Coronary artery (tissue), 2 donors: ENCODE results near the gene ITGB1BP2.
"Not testable (repeated sequence)": the region's sequence is repeated elsewhere in the genome, so short reads cannot be mapped to it uniquely, and the experiment has no call there.

ENCODE experiments used
- DNase-seq: peaks from one replicate; pipeline ENCODE4 v3.0.0-alpha.2; 2017; ENCODE audit warnings: low spot score
- H3K27ac ChIP-seq, 2 donors: fragments of 200-600 bp; sonication (generic); one replicate each; pipeline ENCODE4 v1.5.1; 2016 to 2019
- H3K4me3 ChIP-seq: fragments of 200-600 bp; sonication (generic); 2 replicates; pipeline ENCODE4 v1.5.1; 2016; ENCODE audit warnings: mild to moderate bottlenecking, moderate library complexity
- CTCF ChIP-seq: fragments of 200-600 bp; sonication (generic); IDR thresholded peaks from one replicate; pipeline ENCODE4 v1.5.1; 2019; ENCODE audit warnings: antibody characterized with exemption

ITGB1BP2 gene

GRCh38 chrX:71301195-71301924 lies at the start of gene ITGB1BP2:
Gene ITGB1BP2, plus strand, starts transcription at chrX:71301750. Its CDS starts 57 bp downstream, at chrX:71301807.
- H3K27ac ChIP-seq = peak within 1 kb of the TSS; percentile 66 to 77
- no peak for TF ChIP-seq CTCF
- peak within 1 kb of the TSS; percentile 53 for H3K4me3 ChIP-seq
- DNase-seq = peak; percentile 77

- H3K4me3 ChIP-seq = no peak overlapping the region
- TF ChIP-seq CTCF = no peak
- DNase-seq = no peak
- H3K27ac ChIP-seq = no peak overlapping the region
These were observed 49.3 kb upstream of the ITGB1BP2 start for GRCh38 chrX:71252221-71252620.

DNA sequence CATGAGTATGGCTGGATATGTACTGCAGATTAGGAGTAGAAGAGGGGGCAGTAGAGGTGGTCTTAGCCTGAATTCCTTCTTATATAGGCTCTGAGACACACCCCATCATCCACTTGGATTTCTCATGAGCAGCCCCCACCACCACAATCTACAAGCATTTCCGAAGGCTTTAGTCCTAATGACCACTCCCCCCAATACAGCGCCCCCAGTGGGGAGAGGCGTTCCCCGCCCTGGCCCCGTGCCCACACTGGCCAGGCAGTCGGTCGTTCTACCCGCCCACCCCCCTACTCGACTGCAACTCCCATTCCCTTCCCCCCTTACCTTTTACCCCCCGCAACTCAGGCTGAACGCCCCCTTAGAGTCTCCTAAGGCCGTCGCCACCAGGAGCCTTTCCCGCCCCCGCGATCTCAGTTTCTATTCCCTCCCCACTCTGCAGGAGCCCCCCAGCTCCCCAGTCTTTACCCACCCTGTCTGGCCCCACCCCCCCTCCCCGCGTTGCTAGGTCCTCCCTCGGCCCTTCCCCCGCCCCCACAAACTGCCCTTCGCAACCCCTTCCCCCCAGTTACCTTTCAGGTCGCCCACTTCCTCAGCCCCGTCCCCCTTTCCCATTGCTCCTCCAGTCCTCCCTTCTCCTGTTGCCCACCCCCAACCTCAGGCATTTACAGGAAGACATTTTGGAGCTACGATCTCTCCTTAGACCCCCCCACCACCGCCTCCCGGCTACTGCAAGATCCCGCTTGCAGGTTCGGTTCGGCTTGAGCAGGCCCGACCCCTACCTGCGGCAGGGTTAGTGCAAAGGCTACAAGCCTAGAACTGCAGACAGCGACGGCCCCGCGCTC lies 48.1 kb upstream of the ITGB1BP2 start:
- DNase-seq = no peak
- Histone ChIP-seq H3K4me3 (peak overlapping the region; percentile 87), H3K27ac (peak overlapping the region; percentile 49 to 94)
- peak; percentile 28 for TF ChIP-seq CTCF

GRCh38 chrX:71254092-71254963 lies 47.2 kb upstream of the ITGB1BP2 start, which contains the start of gene ZMYM3:
Gene ZMYM3, minus strand, starts transcription at chrX:71254140. Its CDS starts 885 bp downstream, at chrX:71253255.
- peak within 1 kb of the TSS; percentile 87 for H3K4me3 ChIP-seq
- no peak for TF ChIP-seq CTCF
- DNase-seq = peak; percentile 88
- peak within 1 kb of the TSS; percentile 49 to 94 for H3K27ac ChIP-seq

DNA sequence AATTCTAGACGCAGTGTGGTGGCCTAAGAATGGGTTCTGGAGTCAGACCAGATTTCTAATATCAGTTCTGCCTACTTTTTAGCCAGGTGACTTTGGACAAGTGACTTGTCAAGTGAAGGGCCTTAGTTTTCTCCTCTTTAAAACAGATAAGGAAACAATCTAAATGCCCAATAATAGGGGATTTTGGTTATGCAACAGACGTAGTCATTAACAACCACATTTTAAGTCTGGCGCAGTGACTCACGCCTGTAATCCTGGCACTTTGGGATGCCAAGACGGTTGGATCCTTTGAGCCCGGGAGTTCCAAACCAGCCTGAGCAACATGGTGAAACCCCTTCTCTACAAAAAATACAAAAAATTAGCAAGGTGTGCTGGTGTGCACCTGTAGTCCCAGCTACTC lies 45.5 kb upstream of the ITGB1BP2 start:
- no peak for TF ChIP-seq CTCF
- no peak for DNase-seq
- Histone ChIP-seq H3K27ac (no peak overlapping the region), H3K4me3 (no peak overlapping the region)

- no peak overlapping the region for H3K27ac ChIP-seq
- DNase-seq = no peak
- TF ChIP-seq CTCF = no peak
- H3K4me3 ChIP-seq = no peak overlapping the region
These were observed 44.7 kb upstream of the ITGB1BP2 start for GRCh38 chrX:71256856-71257255.

DNA sequence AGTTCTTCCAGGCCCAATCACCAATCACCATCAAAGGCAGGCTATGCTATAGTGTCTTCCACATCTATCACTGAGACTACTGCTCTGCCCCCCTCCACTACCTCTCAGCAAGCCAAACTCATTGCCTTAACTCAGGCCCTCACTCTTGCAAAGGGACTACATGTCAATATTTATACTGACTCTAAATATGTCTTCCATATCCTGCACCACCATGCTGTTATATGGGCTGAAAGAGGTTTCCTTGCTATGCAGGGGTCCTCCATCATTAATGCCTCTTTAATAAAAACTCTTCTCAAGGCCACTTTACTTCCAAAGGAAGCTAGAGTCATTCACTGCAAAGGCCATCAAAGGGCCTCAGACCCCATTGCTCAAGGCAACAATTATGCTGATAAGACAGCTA lies 32.9 kb upstream of the ITGB1BP2 start:
- H3K27ac ChIP-seq, H3K4me3 ChIP-seq, DNase-seq: not testable (repeated sequence)
